C4-2B (cell line): Measurements from ENCODE around the gene LRP6.
A peak's percentile ranks its signal among the peaks of the same experiment; 100 is the strongest.

ENCODE experiments used
- H3K27ac ChIP-seq: fragments of 450-650 bp; 2 replicates; pipeline ENCODE4 v1.5.1; 2017
- ZFX ChIP-seq: fragments of 450-650 bp; IDR thresholded peaks from 2 replicates; pipeline ENCODE4 v1.6.1; 2017
- TF ChIP-seq, protein P1 (sequence below): fragments of 450-650 bp; conservative IDR thresholded peaks from 2 replicates; pipeline ENCODE4 v1.5.1; 2017; ENCODE audit warnings: mild to moderate bottlenecking

The LRP6 gene

DNA sequence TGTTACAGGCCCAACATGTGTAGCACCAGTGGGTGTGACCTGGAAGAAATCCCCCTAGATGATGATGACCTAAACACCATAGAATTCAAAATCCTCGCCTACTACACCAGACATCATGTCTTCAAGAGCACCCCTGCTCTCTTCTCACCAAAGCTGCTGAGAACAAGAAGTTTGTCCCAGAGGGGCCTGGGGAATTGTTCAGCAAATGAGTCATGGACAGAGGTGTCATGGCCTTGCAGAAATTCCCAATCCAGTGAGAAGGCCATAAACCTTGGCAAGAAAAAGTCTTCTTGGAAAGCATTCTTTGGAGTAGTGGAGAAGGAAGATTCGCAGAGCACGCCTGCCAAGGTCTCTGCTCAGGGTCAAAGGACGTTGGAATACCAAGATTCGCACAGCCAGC, 187.6 kb downstream of the LRP6 start:
- TF ChIP-seq, protein P1, sequence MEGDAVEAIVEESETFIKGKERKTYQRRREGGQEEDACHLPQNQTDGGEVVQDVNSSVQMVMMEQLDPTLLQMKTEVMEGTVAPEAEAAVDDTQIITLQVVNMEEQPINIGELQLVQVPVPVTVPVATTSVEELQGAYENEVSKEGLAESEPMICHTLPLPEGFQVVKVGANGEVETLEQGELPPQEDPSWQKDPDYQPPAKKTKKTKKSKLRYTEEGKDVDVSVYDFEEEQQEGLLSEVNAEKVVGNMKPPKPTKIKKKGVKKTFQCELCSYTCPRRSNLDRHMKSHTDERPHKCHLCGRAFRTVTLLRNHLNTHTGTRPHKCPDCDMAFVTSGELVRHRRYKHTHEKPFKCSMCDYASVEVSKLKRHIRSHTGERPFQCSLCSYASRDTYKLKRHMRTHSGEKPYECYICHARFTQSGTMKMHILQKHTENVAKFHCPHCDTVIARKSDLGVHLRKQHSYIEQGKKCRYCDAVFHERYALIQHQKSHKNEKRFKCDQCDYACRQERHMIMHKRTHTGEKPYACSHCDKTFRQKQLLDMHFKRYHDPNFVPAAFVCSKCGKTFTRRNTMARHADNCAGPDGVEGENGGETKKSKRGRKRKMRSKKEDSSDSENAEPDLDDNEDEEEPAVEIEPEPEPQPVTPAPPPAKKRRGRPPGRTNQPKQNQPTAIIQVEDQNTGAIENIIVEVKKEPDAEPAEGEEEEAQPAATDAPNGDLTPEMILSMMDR, result no peak
- TF ChIP-seq ZFX, result no peak

DNA sequence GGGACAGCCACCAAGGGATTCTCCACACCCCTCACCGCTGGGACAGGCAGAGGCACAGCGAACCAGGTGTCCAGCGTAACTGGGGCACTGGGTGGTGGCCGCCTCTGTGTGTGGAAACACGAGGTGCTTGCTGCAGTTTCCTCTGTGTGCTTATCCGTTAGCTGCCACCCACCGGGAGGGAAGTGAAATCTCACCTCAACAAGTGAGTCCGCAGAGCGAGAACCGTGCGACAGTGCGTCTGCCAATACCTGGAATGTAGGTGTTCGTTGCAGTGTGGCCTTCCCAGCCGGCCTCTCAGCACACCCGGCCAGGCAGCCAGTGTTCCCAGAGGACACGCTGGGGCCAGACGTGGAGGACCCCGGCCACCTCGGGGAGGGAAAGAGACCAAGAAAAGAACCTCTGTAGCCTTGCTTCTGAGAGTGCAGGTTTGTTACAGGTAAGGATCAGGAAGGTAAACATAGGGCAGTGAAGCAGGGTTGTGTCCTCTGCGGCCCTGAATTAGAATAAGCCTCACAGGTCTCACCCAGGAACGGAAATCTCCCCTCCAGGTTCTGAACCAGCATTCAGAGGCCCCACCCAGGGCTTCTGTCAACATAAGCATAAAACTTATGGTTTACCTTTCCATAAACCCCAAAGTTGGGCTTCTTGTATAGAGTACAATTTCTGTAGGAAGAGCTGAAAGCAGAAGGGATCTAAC, 194.6 kb downstream of the LRP6 start:
- TF ChIP-seq, protein P1, result no peak
- no peak for TF ChIP-seq ZFX
- peak overlapping the region; percentile 79 for H3K27ac ChIP-seq

More for the DNA sequence above, 187.6 kb downstream of the LRP6 start:
- no peak overlapping the region for H3K27ac ChIP-seq

DNA sequence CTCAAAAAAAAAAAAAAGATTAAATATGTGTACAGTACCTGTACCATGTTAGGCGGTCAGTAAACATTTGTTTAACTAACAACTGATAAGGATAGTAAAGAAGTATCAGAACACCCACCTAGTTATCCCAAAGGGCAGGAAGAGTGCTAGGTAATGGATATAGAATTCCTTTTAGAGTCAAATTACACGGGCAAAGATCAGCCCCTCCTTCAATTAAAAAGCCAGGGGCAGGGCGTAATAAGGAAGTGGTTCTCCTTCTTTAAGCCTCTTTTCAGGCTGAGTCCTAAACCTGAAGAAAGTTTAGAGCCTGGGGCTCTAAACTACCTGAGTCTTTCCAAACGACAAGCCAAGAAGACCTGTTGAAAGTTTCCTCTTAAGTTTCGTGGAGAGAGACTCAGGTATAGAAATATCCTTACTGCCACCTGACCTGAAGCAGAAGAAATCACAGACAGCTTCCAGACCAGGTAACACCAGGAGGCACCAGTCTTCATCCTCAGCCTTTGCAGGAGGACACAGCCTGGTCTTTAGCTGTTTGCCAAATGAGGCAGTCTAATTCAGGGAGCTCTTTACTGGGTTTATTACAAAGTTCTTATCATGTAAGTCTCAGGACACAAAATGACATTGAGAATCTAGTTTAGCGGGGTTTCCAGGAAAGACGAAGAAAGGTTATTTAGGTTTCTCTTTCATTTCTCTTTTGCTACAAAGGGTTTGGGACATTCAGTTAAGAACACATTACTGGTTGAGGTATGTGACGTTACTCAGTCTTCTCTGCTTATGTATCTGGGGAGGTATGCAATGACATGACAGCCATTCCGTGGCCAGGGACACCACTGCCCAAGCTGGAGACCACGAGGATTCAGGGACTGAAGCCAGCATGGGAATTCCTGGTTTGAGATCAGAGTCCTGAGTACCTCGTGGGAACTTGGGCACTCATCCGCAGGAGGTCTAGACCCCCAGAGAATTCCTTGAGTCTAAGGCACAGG, 195.9 kb downstream of the LRP6 start, which contains the start of gene BCL2L14:
TSS of gene BCL2L14 (plus strand) at position 266 of the 983 bp plus-strand sequence. CDS start 8,367 bp downstream, outside the sequence.
- no peak for TF ChIP-seq ZFX
- TF ChIP-seq, protein P1, result no peak; the same call in 1 of the 2 replicates
- H3K27ac ChIP-seq, result peak within 1 kb of the TSS; percentile 79

DNA sequence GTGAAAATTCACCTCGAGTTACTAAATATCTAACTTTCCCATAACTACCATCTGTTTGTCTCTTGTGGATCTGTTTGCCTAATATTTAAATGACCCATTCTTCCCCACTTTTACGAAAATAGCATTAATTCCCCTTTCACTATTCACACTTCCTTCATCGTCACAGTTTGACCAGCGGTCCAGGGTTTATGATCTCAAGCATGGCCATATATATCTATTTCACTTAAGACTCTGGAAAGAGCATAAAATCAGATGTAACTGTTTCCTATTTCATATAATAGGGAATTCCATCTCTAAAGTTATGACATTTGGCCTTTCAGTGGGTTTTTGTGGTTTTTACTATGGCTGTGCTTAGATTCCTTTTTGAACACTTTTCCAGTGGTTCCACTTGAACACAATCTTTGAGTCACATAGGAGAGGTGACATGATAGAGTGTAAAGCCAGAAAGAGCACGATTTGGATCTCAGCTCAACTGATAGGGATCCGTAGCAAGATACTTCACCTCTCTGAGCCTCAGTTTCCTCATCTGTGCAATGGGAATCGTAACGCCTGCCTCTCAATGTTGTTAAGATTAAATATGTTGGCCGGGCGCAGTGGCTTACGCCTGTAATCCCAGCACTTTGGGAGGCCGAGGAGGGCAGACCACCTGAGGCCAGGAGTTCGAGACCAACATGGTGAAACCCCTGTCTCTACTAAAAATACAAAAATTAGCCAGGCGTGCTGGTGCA, 196.9 kb downstream of the LRP6 start:
- peak overlapping the region; percentile 79 for H3K27ac ChIP-seq
- TF ChIP-seq, protein P1, result no peak
- TF ChIP-seq ZFX, result no peak

DNA sequence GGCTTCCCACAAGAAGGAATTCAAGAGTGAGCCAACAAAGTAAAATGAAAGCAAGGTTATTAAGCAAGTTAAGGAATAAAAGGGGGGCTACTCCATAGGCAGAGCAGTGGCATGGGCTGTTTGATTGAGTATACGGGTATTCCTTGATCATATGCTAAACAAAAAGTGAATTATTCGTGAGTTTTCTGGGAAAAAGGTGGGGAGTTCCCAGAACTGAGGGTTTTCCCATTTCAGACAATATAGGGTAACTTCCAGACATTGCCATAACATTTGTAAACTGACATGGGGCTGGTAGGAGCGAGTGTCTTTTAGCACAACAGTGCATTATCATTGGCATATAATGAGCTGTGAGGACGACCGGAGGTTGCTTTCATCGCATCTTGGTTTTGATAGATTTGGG, 198.1 kb downstream of the LRP6 start:
- no peak overlapping the region for H3K27ac ChIP-seq
- TF ChIP-seq ZFX, result no peak
- TF ChIP-seq, protein P1, result no peak
